H9 (cell line): ENCODE measurements around the gene SNX27. TPM values are rescaled to one million over a fixed set of nuclear protein-coding genes. Genes with fewer than 3 reads are reported as not detected.

Experiments used
- DNase-seq: peaks from one replicate; pipeline ENCODE4 v3.0.0-alpha.2; 2017
- H2AFZ ChIP-seq: one replicate; pipeline ENCODE4 v1.6.1; 2013; ENCODE audit warnings: mild to moderate bottlenecking, low read length, control low read depth, moderate library complexity
- H2AK5ac ChIP-seq: 2 replicates; pipeline ENCODE4 v1.6.1; 2013; ENCODE audit warnings: low read length, control low read depth, mixed read lengths; ENCODE audit not compliant: insufficient read length
- H2BK120ac ChIP-seq: one replicate; pipeline ENCODE4 v1.6.1; 2013; ENCODE audit warnings: low read depth, mild to moderate bottlenecking, low read length, control low read depth, inconsistent platforms; ENCODE audit not compliant: poor library complexity, severe bottlenecking
- H2BK12ac ChIP-seq: 2 replicates; pipeline ENCODE4 v1.6.1; 2013; ENCODE audit warnings: low read length, control low read depth, mixed read lengths, low read depth; ENCODE audit not compliant: insufficient read length
- H2BK15ac ChIP-seq: 2 replicates; pipeline ENCODE4 v1.6.1; 2013; ENCODE audit warnings: low read depth, low read length, control low read depth
- H2BK20ac ChIP-seq: one replicate; pipeline ENCODE4 v1.6.1; 2013; ENCODE audit warnings: low read depth, mild to moderate bottlenecking, low read length, control low read depth, inconsistent platforms; ENCODE audit not compliant: poor library complexity, severe bottlenecking
- H2BK5ac ChIP-seq: 2 replicates; pipeline ENCODE4 v1.6.1; 2013; ENCODE audit warnings: low read length, control low read depth, mixed read lengths; ENCODE audit not compliant: insufficient read length
- H3K14ac ChIP-seq: 2 replicates; pipeline ENCODE4 v1.6.1; 2013; ENCODE audit warnings: low read length, control low read depth; ENCODE audit not compliant: insufficient read depth
- H3K18ac ChIP-seq: 2 replicates; pipeline ENCODE4 v1.6.1; 2013; ENCODE audit warnings: low read depth, mild to moderate bottlenecking, mixed read lengths, low read length, control low read depth; ENCODE audit not compliant: insufficient read length
- H3K23ac ChIP-seq: 2 replicates; pipeline ENCODE4 v1.6.1; 2013; ENCODE audit warnings: low read length, control low read depth, mixed read lengths, low read depth; ENCODE audit not compliant: insufficient read length
- H3K23me2 ChIP-seq: 2 replicates; pipeline ENCODE4 v1.6.1; 2013; ENCODE audit warnings: low read depth, mild to moderate bottlenecking, mixed read lengths, low read length, control low read depth; ENCODE audit not compliant: insufficient read length, poor library complexity, severe bottlenecking
- H3K27ac ChIP-seq: 2 replicates; pipeline ENCODE4 v1.5.1; 2013; ENCODE audit warnings: low read length, control low read depth, mixed read lengths, low read depth; ENCODE audit not compliant: insufficient read length
- H3K27me3 ChIP-seq: 2 replicates; pipeline ENCODE4 v1.6.1; 2013; ENCODE audit warnings: low read length, control low read depth, inconsistent platforms; ENCODE audit not compliant: insufficient read depth
- H3K4ac ChIP-seq: 2 replicates; pipeline ENCODE4 v1.6.1; 2013; ENCODE audit warnings: low read depth, mild to moderate bottlenecking, control low read depth, inconsistent platforms, low read length, moderate library complexity
- H3K4me1 ChIP-seq: 2 replicates; pipeline ENCODE4 v1.6.1; 2013; ENCODE audit warnings: low read length, control low read depth, inconsistent platforms; ENCODE audit not compliant: insufficient read depth
- H3K4me2 ChIP-seq: 2 replicates; pipeline ENCODE4 v1.6.1; 2013; ENCODE audit warnings: low read length, control low read depth, mixed read lengths; ENCODE audit not compliant: insufficient read length, insufficient read depth
- H3K56ac ChIP-seq: 2 replicates; pipeline ENCODE4 v1.6.1; 2013; ENCODE audit warnings: low read depth, mild to moderate bottlenecking, mixed read lengths, low read length, control low read depth; ENCODE audit not compliant: insufficient read length
- H3K79me1 ChIP-seq: 2 replicates; pipeline ENCODE4 v1.6.1; 2013; ENCODE audit warnings: low read depth, mild to moderate bottlenecking, moderate library complexity, low read length, control low read depth, inconsistent platforms; ENCODE audit not compliant: insufficient read depth, poor library complexity, severe bottlenecking
- H3K79me2 ChIP-seq: 2 replicates; pipeline ENCODE4 v1.6.1; 2013; ENCODE audit warnings: low read length, control low read depth, inconsistent platforms; ENCODE audit not compliant: insufficient read depth
- H3K9ac ChIP-seq: 2 replicates; pipeline ENCODE4 v1.6.1; 2013; ENCODE audit warnings: low read length, control low read depth, mixed read lengths; ENCODE audit not compliant: insufficient read length; ENCODE audit errors: extremely low read depth
- H3K9me3 ChIP-seq: one replicate; pipeline ENCODE4 v1.6.1; 2013; ENCODE audit warnings: low read depth, low read length, inconsistent platforms; ENCODE audit not compliant: control insufficient read depth
- H3T11ph ChIP-seq: one replicate; pipeline ENCODE4 v1.6.1; 2013; ENCODE audit warnings: mild to moderate bottlenecking, low read length, control low read depth, inconsistent platforms
- H4K20me1 ChIP-seq: one replicate; pipeline ENCODE4 v1.6.1; 2013; ENCODE audit not compliant: control insufficient read depth, insufficient read length, insufficient read depth
- H4K5ac ChIP-seq: 2 replicates; pipeline ENCODE4 v1.6.1; 2013; ENCODE audit warnings: low read depth, mild to moderate bottlenecking, mixed read lengths, low read length, control low read depth; ENCODE audit not compliant: insufficient read length
- H4K8ac ChIP-seq: replicated peaks from 2 replicates; pipeline ENCODE4 v1.6.1; 2013; ENCODE audit warnings: low read length, control low read depth, mixed read lengths, low read depth; ENCODE audit not compliant: insufficient read length
- H4K91ac ChIP-seq: 2 replicates; pipeline ENCODE4 v1.6.1; 2013; ENCODE audit warnings: low read depth, mild to moderate bottlenecking, moderate library complexity, mixed read lengths, low read length, control low read depth; ENCODE audit not compliant: insufficient read length
- H3K27ac Mint-ChIP-seq, 3 experiments: 2 replicates in 2 of 3; 3 replicates in 1 of 3; pipeline ENCODE4 v1.8.0; 2020 to 2021; ENCODE audit warnings: mixed read lengths in 3 of 3, mild to moderate bottlenecking in 1 of 3, moderate library complexity in 1 of 3
- H3K27me3 Mint-ChIP-seq: 2 replicates; pipeline ENCODE4 v1.8.0; 2021; ENCODE audit warnings: low read depth, mild to moderate bottlenecking, moderate library complexity, mixed read lengths
- H3K36me3 Mint-ChIP-seq, 3 experiments: 2 replicates in 2 of 3; 3 replicates in 1 of 3; pipeline ENCODE4 v1.8.0; 2020 to 2021; ENCODE audit warnings: low read depth in 3 of 3, mixed read lengths in 3 of 3; ENCODE audit not compliant: insufficient read depth in 1 of 3
- H3K4me1 Mint-ChIP-seq, 2 experiments: 2 replicates each; pipeline ENCODE4 v1.8.0; 2020; ENCODE audit warnings: mixed read lengths in 2 of 2
- H3K4me3 Mint-ChIP-seq, 2 experiments: 2 replicates in 1 of 2; 3 replicates in 1 of 2; pipeline ENCODE4 v1.8.0; 2020 to 2021; ENCODE audit warnings: mild to moderate bottlenecking in 2 of 2, mixed read lengths in 2 of 2, moderate library complexity in 1 of 2
- H3K9me3 Mint-ChIP-seq, 2 experiments: 2 replicates in 1 of 2; 3 replicates in 1 of 2; pipeline ENCODE4 v1.8.0; 2020; ENCODE audit warnings: mild to moderate bottlenecking in 2 of 2, mixed read lengths in 2 of 2, moderate library complexity in 1 of 2
- CTCF ChIP-seq: fragments of 200-600 bp; sonication (generic); conservative IDR thresholded peaks from 3 replicates; pipeline ENCODE4 v1.8.0; 2021; ENCODE audit warnings: antibody characterized with exemption, mild to moderate bottlenecking
- WGBS: extraction: QIAGEN DNeasy Blood & Tissue Kit; methylation state at CpG from one replicate; pipeline ENCODE4 v1.1.7; 2013; ENCODE audit warnings: missing lambda C conversion rate, low lambda C conversion rate, mixed read lengths; ENCODE audit not compliant: insufficient read length; ENCODE audit errors: extremely low coverage; 5-methylcytosine and 5-hydroxymethylcytosine counted together
- total RNA-seq: library from RNA; stranded (reverse); gene quantifications from 2 replicates; pipeline ENCODE4 v1.2.1, GENCODE V29; 2021

SNX27 gene
- total RNA-seq, 1 experiment from 2014 or later = 48.9 TPM

GRCh38 chr1:151707541-151708065, 95.8 kb downstream of the SNX27 start:
- H3K4me1 Mint-ChIP-seq = peaks cover 15 to 28% of the 10 kb centered on the region in 2 experiments
- TF ChIP-seq CTCF = no peak
- H3K79me1 ChIP-seq = no peaks in the 10 kb centered on the region
- H2AK5ac ChIP-seq = no peak overlapping the region
- H3K27ac Mint-ChIP-seq = no peak overlapping the region
- H3K4ac ChIP-seq = no peak overlapping the region
- H2BK5ac ChIP-seq = no peak overlapping the region
- H3K9me3 ChIP-seq = no peaks in the 10 kb centered on the region
- H3K9ac ChIP-seq = no peak overlapping the region
- H3K18ac ChIP-seq = no peak overlapping the region
- H3K4me3 Mint-ChIP-seq = no peak overlapping the region
- WGBS = no CpG with 5 or more reads among the region's 15 CpGs
- H3K56ac ChIP-seq = no peak overlapping the region
- H2BK12ac ChIP-seq = no peak overlapping the region
- DNase-seq = no peak
- no peak overlapping the region for H4K91ac ChIP-seq
- no peak overlapping the region for H2BK120ac ChIP-seq
- H4K5ac ChIP-seq = no peak overlapping the region
- no peak overlapping the region for H4K8ac ChIP-seq
- no peaks in the 10 kb centered on the region for H3K23me2 ChIP-seq
- H3K36me3 Mint-ChIP-seq = no peaks in the 10 kb centered on the region; a peak in 1 of 7 replicates
- no peaks in the 10 kb centered on the region for H3K27me3 ChIP-seq
- H3K4me1 ChIP-seq = no peaks in the 10 kb centered on the region
- H3K23ac ChIP-seq = no peak overlapping the region
- no peak overlapping the region for H3K4me2 ChIP-seq
- H3K79me2 ChIP-seq = no peaks in the 10 kb centered on the region
- peaks cover 3% of the 10 kb centered on the region; the same call in 1 of the 2 replicates for H3K27me3 Mint-ChIP-seq
- H3K14ac ChIP-seq = no peak overlapping the region
- no peaks in the 10 kb centered on the region for H4K20me1 ChIP-seq
- H2AFZ ChIP-seq = no peak overlapping the region
- no peaks in the 10 kb centered on the region for H3K9me3 Mint-ChIP-seq
- H3T11ph ChIP-seq = no peak overlapping the region
- H2BK15ac ChIP-seq = no peak overlapping the region
- no peak overlapping the region for H2BK20ac ChIP-seq
- H3K27ac ChIP-seq = no peak overlapping the region
